HL-60 (cell line): ENCODE measurements around the gene SPI1.
A peak's percentile ranks its signal among the peaks of the same experiment; 100 is the strongest.

Source experiments
- DNase-seq, 2 experiments: peaks; one replicate each; pipeline ENCODE4 v3.0.0-alpha.2; 2010 to 2020; ENCODE audit warnings: low read depth in 1 of 2, low spot score in 1 of 2
- H3K27ac ChIP-seq: fragments of 250-450 bp; sonication (Bioruptor Pico); replicated peaks from 2 replicates; pipeline ENCODE4 v1.5.1; 2020; ENCODE audit warnings: mild to moderate bottlenecking, moderate library complexity
- H3K27me3 ChIP-seq: fragments of 250-450 bp; sonication (Bioruptor Pico); 2 replicates; pipeline ENCODE4 v1.5.1; 2021; ENCODE audit warnings: mild to moderate bottlenecking, moderate library complexity; ENCODE audit not compliant: insufficient read depth, poor library complexity, severe bottlenecking
- H3K4me3 ChIP-seq: replicated peaks from 2 replicates; pipeline ENCODE4 v1.5.1; 2011; ENCODE audit warnings: mild to moderate bottlenecking, control low read depth, low read length; ENCODE audit not compliant: insufficient read depth
- GABPA ChIP-seq: IDR thresholded peaks from 2 replicates; pipeline ENCODE4 v1.6.1; 2012; ENCODE audit warnings: low read depth
- POLR2AphosphoS5 ChIP-seq: IDR thresholded peaks from 2 replicates; pipeline ENCODE4 v1.6.1; 2012; ENCODE audit warnings: low read depth
- SPI1 ChIP-seq: IDR thresholded peaks from 2 replicates; pipeline ENCODE4 v1.6.1; 2012; ENCODE audit warnings: low read depth, mild to moderate bottlenecking, borderline replicate concordance
- TF ChIP-seq, protein P1 (sequence below): IDR thresholded peaks from 2 replicates; pipeline ENCODE4 v1.6.1; 2012; ENCODE audit warnings: low read depth; ENCODE audit not compliant: insufficient replicate concordance
- TF ChIP-seq, protein P2 (sequence below): IDR thresholded peaks from one replicate; pipeline ENCODE4 v1.5.1; 2011; ENCODE audit warnings: low read length, control low read depth, inconsistent platforms; ENCODE audit not compliant: insufficient read depth

SPI1 gene

DNA sequence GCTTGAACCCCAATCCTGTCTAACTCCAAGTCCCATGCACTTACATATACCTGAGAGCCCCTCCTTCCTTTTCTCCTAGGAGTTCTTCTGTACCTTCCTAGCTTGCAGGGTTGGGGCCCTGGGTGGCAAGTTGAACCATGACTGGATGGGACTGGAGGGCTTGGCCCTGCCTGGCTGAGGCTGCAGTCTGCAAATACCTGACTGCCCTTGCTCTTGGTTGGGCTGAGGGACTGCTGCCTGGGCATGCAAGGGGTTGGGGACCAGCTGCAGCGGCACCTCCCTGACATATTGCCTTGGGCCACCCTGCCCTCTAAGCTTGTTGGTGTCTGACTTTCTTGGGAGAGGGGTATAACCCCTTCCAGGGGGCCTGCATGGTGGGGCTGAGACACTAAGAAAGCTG lies 20.2 kb upstream of the SPI1 start:
- TF ChIP-seq SPI1 (no peak), POLR2AphosphoS5 (no peak), GABPA (no peak)
- TF ChIP-seq, protein P1, sequence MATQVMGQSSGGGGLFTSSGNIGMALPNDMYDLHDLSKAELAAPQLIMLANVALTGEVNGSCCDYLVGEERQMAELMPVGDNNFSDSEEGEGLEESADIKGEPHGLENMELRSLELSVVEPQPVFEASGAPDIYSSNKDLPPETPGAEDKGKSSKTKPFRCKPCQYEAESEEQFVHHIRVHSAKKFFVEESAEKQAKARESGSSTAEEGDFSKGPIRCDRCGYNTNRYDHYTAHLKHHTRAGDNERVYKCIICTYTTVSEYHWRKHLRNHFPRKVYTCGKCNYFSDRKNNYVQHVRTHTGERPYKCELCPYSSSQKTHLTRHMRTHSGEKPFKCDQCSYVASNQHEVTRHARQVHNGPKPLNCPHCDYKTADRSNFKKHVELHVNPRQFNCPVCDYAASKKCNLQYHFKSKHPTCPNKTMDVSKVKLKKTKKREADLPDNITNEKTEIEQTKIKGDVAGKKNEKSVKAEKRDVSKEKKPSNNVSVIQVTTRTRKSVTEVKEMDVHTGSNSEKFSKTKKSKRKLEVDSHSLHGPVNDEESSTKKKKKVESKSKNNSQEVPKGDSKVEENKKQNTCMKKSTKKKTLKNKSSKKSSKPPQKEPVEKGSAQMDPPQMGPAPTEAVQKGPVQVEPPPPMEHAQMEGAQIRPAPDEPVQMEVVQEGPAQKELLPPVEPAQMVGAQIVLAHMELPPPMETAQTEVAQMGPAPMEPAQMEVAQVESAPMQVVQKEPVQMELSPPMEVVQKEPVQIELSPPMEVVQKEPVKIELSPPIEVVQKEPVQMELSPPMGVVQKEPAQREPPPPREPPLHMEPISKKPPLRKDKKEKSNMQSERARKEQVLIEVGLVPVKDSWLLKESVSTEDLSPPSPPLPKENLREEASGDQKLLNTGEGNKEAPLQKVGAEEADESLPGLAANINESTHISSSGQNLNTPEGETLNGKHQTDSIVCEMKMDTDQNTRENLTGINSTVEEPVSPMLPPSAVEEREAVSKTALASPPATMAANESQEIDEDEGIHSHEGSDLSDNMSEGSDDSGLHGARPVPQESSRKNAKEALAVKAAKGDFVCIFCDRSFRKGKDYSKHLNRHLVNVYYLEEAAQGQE: no peak
- TF ChIP-seq, protein P2, sequence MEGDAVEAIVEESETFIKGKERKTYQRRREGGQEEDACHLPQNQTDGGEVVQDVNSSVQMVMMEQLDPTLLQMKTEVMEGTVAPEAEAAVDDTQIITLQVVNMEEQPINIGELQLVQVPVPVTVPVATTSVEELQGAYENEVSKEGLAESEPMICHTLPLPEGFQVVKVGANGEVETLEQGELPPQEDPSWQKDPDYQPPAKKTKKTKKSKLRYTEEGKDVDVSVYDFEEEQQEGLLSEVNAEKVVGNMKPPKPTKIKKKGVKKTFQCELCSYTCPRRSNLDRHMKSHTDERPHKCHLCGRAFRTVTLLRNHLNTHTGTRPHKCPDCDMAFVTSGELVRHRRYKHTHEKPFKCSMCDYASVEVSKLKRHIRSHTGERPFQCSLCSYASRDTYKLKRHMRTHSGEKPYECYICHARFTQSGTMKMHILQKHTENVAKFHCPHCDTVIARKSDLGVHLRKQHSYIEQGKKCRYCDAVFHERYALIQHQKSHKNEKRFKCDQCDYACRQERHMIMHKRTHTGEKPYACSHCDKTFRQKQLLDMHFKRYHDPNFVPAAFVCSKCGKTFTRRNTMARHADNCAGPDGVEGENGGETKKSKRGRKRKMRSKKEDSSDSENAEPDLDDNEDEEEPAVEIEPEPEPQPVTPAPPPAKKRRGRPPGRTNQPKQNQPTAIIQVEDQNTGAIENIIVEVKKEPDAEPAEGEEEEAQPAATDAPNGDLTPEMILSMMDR: no peak
- no peak for DNase-seq
- Histone ChIP-seq H3K27ac (peak overlapping the region; percentile 3; the same call in 1 of the 2 replicates), H3K4me3 (no peak overlapping the region), H3K27me3 (no peaks in the 10 kb centered on the region)

DNA sequence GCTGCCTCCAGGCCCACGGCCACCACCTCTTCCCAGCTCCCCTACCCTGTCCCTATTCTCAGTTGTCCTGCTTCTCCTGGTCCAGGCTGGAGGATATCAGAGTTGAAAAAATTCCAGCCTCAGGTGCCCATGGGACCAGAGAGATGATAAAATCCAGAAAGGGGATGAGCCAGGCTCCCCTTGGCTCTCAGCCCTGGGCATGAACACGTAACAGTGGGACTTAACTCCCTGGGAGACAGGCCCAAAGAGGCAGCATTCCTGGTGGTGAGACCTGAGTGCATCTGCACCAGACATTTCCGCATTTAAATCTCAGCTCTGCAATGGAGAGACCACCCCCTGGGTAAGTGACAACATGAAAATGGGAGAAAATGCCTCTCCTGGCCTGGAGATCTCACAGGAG lies 19.7 kb upstream of the SPI1 start:
- Histone ChIP-seq H3K27ac (peak overlapping the region; percentile 9), H3K27me3 (no peaks in the 10 kb centered on the region), H3K4me3 (no peak overlapping the region)
- TF ChIP-seq GABPA: no peak
- no peak for DNase-seq

GRCh38 chr11:47396049-47396320 lies 17.6 kb upstream of the SPI1 start:
- Histone ChIP-seq H3K4me3 (no peak overlapping the region), H3K27me3 (no peaks in the 10 kb centered on the region), H3K27ac (peak overlapping the region; percentile 100)
- TF ChIP-seq, protein P2: no peak
- no peak for TF ChIP-seq SPI1
- DNase-seq: no peak

- H3K27me3 ChIP-seq: no peaks in the 10 kb centered on the region
- DNase-seq: peak in 1 of 2 experiments; percentile 47
- H3K27ac ChIP-seq: peak overlapping the region; percentile 100
- TF ChIP-seq GABPA: no peak
- peak; percentile 50; the same call in 1 of the 2 replicates for TF ChIP-seq SPI1
- H3K4me3 ChIP-seq: peak overlapping the region; percentile 40
These were observed 17.1 kb upstream of the SPI1 start for GRCh38 chr11:47395223-47396048.

DNA sequence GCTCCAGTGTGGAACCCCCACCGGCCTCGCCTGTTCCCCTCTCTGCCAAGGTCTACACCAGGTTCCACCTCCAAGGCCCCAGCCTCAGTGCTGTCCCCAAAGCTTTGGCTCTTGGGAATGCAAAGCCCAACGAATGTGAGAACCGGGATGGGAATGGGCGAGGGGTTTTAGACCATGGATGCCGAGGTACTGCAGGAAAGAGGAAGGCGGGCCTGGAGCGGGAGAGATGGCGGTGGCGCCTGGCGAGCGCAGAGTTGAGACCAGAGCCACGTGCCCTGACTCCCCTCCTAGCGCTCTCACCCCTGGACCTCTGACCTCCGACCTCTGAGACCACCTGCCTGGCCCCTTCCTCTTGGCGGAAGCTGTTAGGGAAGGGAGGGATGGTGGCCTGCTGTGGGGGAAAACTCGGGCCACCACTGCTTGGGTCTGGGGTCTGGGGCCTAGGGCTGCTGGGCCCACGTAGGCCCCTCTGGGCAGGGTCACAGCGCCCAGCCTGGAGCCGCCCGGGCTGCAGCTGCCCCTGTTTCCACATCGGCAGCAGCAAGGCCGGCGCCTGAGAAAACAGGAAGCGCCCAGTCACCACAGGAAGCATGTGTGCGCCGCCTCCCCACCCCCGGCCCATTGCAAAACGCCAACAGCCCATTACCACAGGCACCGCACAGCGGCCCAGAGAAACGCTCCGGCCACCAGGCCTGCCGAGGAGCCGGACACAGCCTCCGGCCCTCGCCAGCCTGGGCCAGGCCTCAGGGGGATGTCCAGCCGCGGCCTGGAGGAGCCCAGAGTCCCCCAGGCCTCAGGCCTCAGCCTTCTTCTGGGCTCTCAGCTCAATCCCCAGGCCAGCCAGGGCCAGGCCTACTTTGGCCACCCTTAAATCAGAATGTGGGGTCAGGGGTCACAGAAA lies 16.2 kb upstream of the SPI1 start:
- DNase-seq: peak; percentile 88 to 92
- TF ChIP-seq SPI1: peak; percentile 97
- TF ChIP-seq, protein P2: no peak
- TF ChIP-seq GABPA: peak; percentile 72
- TF ChIP-seq, protein P1: peak; percentile 70
- TF ChIP-seq POLR2AphosphoS5: peak; percentile 99
- Histone ChIP-seq H3K27ac (peak overlapping the region; percentile 100), H3K27me3 (no peaks in the 10 kb centered on the region), H3K4me3 (peak overlapping the region; percentile 40)
